RWPE1 (cell line): ENCODE data around the gene KRT7.

Experiments
- CTCF ChIA-PET: fragments of 350-600 bp; sonication (Branson Sonifier 250); formaldehyde crosslinking; extraction: SDS; loops from one replicate; lab custom pipeline; 2021; lab: Yijun Ruan, JAX
- POLR2A ChIA-PET: fragments of 400-600 bp; formaldehyde crosslinking; extraction: SDS; loops from one replicate; lab custom pipeline; 2020; ENCODE audit warnings: antibody characterized with exemption; ENCODE audit not compliant: low non-redundant PET; lab: Yijun Ruan, JAX
- DNase-seq: peaks from one replicate; pipeline ENCODE4 v3.0.0; 2012; ENCODE audit warnings: low spot score
- H3K27ac ChIP-seq: fragments of 450-650 bp; 2 replicates; pipeline ENCODE4 v1.5.1; 2017
- CTCF ChIP-seq: fragments of 450-650 bp; conservative IDR thresholded peaks from 2 replicates; pipeline ENCODE4 v1.5.1; 2017; ENCODE audit warnings: low read depth, mild to moderate bottlenecking

Gene KRT7

GRCh38 chr12:52252728-52253343 lies 19.8 kb downstream of the KRT7 start:
- DNase-seq = no peak
- H3K27ac ChIP-seq = peak overlapping the region; percentile 57
- CTCF ChIA-PET = interaction anchor here (0.5 to 1.3 kb wide), 5 partner anchors 23 to 221 kb away, joined by 3 to 4 read pairs (median 3); no protein-coding TSS in a partner anchor
- POLR2A ChIA-PET = no interaction called here
- no peak for TF ChIP-seq CTCF

- no peak for TF ChIP-seq CTCF
- ChIA-PET CTCF (interaction anchor here (0.6 to 1.0 kb wide), 2 partner anchors 26 to 127 kb away, joined by 3 to 4 read pairs; no protein-coding TSS in a partner anchor), POLR2A (no interaction called here)
- H3K27ac ChIP-seq = peak overlapping the region; percentile 57
- no peak for DNase-seq
These were observed 20.5 kb downstream of the KRT7 start for GRCh38 chr12:52253391-52254179.

- ChIA-PET CTCF (interaction anchor here (1.0 to 1.3 kb wide), 2 partner anchors 24 to 25 kb away, joined by 4 to 5 read pairs; no protein-coding TSS in a partner anchor), POLR2A (no interaction called here)
- H3K27ac ChIP-seq = peak overlapping the region; percentile 57; the same call in 1 of the 2 replicates
- no peak for TF ChIP-seq CTCF
- DNase-seq = no peak
These were observed 21.3 kb downstream of the KRT7 start for GRCh38 chr12:52254180-52254964.

GRCh38 chr12:52254965-52255751 lies 22.1 kb downstream of the KRT7 start:
- 0 out of 2 replicates have a peak overlapping the region, but pooled peaks have one; percentile 7 for H3K27ac ChIP-seq
- DNase-seq = no peak
- CTCF ChIA-PET = interaction anchor here (1.3 kb wide), 1 partner anchor 23 kb away, joined by 5 read pairs; no protein-coding TSS in a partner anchor
- no peak for TF ChIP-seq CTCF
- POLR2A ChIA-PET = no interaction called here

- POLR2A ChIA-PET = no interaction called here
- DNase-seq = no peak
These were observed 23.0 kb downstream of the KRT7 start for GRCh38 chr12:52255926-52256583.

More at GRCh38 chr12:52255926-52256583, 23.0 kb downstream of the KRT7 start:
- 0 out of 2 replicates have a peak overlapping the region, but pooled peaks have one; percentile 4 for H3K27ac ChIP-seq
- TF ChIP-seq CTCF = no peak
- CTCF ChIA-PET = interaction anchor here (0.9 kb wide), 1 partner anchor 624 kb away, joined by 3 read pairs; no protein-coding TSS in a partner anchor
